GM11168 (cell line): Measurements from ENCODE around the gene NAV3.

ENCODE experiments used
- in situ Hi-C: fragments of 300-500 bp; cut with MboI; formaldehyde crosslinking; loops from one replicate; pipeline ENCODE4 v1.12.0; 2022; ENCODE audit warnings: low sequenced_read_pairs; ENCODE audit not compliant: unreplicated experiment

NAV3 gene

DNA sequence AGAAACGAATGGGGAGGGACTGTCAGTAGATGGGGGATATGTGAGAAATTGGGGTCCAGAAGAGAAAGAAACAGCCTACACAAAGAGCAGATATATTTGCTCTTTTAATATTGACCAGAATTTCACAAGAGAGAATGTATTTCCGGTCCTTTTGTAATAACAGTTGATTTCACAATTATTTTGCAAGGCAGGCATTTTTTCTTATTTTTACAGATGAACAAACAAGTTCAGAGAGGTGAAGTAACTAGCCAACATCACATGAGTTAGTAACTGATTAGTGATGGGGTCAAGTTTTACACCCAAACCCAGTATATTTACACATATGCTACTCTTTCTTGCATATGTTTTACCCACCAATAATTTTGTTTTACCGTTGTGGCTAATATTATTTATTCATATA lies 188.2 kb downstream of the NAV3 start:
- in situ Hi-C loops, result no loop called here

DNA sequence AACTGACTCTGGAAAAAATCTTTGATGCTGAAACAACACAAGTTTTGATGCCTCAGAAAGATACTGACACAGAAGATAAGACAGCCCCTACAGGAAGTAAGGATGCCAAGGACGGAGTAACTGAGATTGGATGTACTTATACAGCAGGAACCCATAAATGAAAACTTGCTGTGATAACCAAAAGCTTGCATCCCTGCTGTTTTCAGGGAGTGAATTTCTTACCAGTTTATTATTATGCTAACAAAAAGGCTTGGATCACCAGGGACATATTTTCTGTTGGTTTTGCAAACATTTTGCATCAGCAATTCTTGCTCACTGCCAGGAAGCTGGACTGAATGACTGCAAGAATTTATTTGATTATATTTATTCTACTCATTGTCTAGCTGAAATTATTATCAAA lies 197.7 kb downstream of the NAV3 start:
- in situ Hi-C loops, result no loop called here

DNA sequence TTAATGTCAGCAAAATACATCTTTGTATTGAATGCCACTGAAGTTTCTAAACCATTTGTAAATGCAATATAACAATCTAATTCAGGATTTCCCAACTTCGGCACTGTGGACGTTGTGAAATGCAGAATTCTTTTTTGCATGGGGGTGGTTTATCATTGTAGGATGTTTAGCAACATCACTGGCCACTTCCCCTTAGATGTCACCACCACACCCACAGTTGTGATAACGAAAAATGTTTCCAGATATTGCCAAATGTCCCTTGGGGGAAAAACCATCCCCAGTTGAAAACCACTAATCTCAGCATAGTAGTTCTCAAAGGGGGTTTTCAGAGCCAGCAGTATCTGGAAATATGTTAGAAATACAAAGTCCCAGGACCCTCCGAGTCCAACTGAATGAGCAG lies 203.3 kb downstream of the NAV3 start:
- in situ Hi-C loops, result no loop called here

DNA sequence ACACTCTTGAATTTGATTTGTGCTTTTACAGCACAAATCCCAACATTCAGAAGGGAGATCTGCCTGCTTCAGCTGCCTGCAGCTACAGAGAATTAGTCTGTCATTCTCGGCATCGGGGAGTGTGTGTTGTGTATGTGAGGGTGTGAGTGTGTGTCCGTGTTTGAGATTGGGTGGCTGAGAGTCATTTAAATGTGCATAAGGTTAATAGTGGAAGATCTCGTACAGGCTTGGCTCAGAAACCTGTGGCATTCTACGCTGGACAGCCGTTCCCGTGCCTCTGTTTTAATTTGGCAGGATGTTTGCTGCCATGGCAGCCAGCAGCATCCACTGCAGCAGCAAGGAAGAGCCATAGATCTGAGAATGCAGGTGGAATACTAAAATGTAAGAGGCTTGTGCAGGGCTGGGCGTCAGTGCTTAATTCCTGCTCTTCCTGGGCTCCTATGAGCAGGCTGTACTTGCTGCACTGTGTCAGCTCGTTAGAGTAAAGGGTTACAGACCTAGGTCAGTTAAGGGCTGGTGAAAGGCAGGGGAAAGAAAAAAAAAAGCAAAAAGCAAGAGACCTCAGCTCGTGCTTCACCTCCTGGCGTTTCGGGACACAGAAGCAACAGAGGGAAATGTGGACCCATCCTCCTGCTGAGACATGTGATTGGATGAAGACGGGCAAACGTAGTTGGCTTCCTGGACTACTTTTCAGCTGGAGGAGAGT lies 205.4 kb downstream of the NAV3 start:
- in situ Hi-C loops, result no loop called here

DNA sequence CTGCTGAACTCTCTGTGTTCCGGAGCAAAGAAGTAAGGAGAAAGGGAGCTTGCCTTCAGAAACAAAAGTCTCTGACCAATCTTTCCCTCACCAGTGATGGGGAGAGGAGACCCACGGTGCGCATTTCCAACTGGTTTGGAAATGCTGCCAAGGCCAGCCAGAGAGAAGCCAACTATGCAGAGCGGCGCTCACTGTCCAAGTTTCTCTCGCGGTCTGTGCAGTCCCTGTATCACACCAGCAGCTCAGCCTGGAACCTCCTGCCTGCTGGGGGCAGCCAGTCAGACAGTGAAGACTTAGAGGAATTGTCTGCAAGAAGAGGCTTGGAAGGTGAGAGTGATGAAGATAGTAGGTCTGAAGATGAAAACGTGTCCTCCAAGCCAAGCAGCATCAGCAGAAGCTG lies 206.2 kb downstream of the NAV3 start:
- in situ Hi-C loops, result no loop called here

DNA sequence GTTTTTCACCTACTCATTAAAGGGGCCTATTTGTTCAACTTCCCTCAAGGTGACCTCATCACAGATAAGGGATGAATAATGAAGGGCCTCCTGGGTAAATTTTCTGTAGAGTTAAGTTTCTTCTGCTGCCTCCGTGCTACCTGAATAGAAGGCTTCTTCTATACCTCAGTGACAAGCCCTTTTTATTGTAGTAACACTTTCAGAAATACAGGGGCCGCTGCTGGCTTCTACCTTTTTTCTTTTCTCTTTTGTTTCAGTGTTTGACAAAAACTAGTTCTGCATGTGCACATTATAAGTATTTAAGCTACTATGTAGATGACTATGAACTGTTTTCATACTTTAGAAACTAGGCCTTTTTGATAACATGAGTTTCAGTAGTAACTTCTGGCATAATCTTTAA lies 207.0 kb downstream of the NAV3 start:
- in situ Hi-C loops, result no loop called here

DNA sequence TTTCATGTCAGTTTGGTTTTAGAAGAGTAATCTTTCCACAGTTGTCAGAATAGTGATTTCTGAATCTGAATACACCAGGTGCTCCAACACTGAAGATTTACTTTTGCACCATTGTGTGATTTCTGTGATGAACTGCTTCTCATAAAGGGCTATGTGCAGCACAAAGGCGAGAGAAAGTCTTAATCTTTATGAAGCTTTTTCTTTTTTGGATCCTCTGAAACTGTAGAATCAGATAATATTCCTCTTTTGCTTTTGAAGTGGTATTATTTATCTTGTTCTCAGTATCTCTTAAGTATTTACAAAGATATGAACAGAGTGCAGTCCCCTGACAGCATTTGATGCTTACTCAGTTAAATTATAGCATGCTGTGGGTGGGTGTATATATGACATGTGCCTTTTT lies 207.8 kb downstream of the NAV3 start:
- in situ Hi-C loops, result no loop called here

DNA sequence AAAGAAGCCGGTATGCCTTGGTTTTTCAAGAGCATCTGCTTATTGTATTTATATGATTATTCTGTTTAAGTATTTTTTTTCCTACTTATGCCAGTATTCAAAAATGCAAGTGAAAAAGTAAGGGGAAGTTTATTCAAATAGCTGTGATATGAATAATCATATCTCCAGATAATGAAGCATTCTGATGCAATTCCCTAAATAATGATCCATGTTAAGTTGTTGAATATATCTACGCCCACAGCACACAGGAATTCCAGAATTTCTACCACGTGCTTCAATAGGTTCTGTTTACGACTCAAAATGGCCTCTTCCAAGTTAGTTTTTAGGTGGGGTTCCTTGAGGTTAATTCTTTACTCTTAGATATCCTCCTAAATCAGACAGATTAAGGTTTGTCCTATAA lies 208.3 kb downstream of the NAV3 start:
- in situ Hi-C loops, result no loop called here

DNA sequence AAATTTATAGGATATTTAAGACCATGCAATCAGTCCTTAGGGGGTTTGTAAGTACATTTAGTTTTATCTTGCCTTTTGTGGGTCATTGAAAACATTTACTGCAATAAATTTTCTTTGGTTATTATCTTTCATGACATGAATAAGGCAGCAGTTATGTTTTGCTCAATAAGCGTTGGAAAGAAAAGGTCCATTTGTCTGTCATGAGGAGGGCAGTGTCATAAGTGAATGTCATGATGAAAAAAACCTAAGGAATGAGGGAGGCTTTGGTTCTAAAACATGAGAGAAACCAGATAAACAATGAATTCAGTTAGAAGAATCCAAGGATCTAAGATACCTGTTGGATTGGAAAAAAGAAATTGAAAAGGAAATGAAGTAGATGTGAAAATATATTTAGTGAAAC lies 209.4 kb downstream of the NAV3 start:
- in situ Hi-C loops, result no loop called here

DNA sequence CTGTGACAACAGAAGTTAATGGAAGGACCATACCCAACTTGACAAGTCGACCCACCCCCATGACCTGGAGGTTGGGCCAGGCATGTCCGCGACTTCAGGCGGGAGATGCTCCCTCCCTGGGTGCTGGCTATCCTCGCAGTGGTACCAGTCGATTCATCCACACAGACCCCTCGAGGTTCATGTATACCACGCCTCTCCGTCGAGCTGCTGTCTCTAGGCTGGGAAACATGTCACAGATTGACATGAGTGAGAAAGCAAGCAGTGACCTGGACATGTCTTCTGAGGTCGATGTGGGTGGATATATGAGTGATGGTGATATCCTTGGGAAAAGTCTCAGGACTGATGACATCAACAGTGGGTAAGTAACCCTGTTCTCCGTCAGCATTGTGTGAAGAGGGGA lies 220.1 kb downstream of the NAV3 start:
- in situ Hi-C loops, result no loop called here

DNA sequence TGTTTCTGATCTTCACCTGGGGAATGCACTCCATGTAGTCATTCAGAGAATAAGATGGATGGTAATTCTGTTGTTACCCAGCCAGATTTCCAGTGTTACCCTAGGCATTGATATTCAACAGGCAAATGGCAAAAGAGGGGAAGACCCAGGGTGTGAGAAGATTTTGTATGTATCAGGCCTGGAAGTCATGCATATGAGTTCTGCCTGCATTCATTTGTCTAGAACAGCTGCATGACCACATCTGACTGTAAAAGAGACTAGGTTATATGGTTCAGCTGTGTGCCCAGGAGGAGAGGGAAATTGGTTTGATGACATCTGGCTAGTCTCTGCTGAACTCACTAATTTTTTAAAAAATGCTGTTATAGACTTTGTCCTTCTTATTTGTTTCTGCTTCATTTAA lies 224.9 kb downstream of the NAV3 start:
- in situ Hi-C loops, result no loop called here

DNA sequence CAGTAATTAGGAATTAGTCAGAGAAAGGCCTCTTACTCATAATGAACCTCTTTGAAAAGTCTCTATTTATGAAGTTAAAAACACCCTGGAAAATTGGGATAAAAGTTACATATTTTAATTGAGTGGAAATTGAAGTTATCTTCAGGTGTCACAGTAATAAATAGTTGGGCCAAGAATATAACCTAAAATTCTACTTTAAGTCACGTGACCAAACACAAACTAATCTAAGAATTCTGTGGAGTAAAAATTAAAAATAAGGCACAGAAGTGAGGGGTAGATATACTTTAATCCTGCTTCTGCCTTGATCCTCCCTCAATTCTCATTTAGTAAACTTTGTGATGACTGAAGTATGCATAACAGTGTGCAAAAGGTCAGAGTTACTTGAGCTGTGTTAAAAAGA lies 226.4 kb downstream of the NAV3 start:
- in situ Hi-C loops, result no loop called here

DNA sequence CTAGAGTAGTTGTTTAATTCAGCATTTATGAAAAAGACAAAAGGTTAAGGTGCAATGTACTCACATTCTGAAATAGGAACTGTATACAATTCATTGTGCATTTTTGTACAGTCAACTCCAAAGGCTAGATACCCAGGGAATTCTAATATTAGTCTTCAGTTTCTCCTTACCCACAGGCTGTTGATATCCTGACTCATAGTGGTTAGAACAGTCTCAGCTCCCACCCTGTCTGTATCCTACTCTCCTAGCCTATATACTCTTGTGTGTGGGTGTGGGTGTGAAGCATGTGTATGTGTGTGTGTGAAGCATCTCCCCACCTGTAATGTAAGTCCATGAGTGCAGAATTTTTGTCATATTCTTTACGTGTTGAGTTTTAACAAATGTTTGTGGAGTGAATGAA lies 229.5 kb downstream of the NAV3 start:
- in situ Hi-C loops, result no loop called here

DNA sequence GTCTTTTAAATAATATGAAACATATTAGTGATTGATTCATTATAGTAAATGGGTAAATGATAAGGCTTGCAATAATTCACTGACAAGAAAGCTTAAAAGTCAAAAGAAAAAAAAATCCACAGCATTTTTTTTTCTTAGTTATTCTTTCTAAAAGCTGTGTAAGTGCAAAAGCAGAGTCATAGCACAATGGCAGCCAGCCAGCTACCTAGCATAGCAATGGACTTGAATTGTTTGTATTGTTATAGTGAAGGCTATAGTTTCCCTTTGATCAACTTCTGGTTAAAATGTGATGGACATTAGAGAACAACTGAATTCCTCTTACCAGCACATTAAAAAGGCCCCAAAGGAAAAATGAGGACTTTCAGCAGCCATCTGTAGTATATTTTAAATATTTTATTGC lies 232.1 kb downstream of the NAV3 start:
- in situ Hi-C loops, result no loop called here

DNA sequence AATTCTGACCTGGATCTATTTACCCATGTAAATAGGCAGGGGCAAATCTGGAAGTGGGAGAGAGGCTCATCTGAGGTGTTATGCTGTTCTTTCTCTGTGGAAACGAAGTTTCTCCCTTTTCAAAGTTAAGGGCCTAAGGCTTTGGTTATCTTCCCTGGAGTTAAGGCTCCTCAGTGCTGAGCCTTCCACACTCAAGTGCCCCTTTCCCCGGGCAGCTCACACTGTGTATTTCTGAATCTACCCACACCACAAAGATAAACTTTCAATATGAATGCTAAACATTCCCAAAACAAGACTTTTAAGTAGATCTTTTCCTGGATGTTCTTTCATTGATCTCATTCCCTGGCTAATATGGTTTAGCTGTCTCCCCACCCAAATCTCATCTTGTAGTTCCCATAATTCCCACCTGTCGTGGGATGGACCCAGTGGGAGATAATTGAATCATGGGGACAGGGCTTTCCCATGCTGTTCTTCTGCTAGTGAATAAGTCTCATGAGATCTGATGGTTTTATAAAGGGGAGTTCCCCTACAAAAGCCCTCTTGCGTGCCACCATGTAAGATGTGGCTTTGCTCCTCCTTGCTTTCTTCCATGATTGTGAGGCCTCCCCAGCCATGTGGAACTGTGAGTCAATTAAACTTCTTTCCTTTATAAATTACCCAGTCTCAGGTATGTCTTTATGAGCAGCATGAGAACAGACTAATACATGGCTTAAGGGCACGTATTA lies 251.1 kb downstream of the NAV3 start:
- in situ Hi-C loops, result no loop called here

DNA sequence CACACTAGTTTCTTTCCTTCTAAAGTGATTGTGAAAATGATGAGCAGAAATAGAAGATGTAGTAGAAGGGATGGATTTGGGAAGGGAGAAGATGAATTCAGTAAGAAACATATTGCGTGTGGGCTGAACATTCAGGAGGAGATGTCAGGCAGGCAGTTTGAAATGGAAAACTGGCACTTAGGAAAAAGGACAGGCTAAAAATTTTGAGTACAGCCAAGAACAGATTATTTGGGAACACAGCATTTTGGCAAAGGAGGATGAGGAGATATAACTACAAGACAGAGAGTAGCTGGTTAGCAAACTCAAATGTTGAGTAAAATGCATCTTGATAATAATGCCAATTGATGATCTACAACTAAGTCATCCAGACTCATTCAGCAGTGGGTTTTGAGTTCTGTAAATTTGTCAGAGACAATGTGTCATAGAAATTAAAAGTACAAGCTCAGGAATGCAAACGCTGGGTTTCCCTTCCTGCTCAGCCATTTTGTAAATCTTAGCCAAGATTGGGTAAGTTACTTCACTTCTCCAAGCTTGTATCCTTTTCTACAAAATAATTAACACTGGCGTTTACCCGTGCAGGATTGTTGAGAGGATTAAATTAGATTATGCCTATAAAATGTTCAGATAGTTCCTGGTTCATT lies 255.0 kb downstream of the NAV3 start:
- in situ Hi-C loops, result no loop called here

DNA sequence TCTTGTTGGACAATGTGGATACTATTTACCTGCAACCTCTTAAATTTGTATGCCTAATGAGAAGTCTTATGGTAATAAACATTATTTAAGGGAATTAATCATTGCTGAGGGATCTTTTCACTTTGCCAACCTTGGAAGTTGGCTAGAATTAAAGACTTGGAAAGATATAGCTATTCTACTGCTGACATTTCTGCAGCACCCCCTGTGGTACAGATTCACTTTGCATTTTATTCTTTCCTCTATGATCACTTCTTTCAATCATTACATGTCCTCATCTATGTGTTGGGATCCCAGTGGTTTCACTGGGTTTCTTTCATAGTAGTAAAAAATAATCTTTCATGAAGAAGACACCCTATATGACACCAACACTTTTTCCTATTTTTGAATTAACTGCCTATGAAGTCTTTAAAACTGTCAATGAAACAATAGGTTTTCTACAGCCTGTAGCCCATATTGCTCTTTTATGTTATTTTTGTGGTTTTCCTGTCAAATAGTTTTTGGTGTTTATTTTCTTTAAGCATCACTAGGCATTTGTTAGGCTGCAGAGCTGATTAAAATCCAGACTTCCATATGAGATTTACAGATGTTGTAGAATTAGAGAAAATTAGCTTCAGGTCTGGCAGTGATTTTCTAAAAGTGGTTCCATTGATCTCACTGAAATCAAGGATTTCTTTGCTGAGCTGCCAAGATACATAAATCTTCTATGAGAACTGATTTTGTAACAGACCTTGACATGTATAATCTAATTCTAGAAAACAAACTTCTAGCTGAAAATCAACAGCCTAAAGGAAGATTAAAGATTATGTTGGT lies 256.1 kb downstream of the NAV3 start:
- in situ Hi-C loops, result no loop called here

DNA sequence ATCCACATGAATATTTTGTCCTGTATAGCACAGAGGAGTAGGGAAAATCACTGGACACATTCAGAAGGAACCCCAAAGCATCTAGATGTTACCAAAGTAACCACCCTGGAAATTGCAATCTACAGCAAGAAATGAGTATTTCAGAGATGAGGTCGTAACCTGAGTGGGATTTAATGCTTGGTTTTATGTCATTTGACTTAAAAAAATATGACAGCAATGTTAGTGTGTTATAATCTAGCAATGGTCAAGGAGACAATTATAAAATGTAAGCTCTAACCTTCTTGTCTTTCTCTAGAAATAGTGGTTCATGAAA lies 256.6 kb downstream of the NAV3 start:
- in situ Hi-C loops, result no loop called here

DNA sequence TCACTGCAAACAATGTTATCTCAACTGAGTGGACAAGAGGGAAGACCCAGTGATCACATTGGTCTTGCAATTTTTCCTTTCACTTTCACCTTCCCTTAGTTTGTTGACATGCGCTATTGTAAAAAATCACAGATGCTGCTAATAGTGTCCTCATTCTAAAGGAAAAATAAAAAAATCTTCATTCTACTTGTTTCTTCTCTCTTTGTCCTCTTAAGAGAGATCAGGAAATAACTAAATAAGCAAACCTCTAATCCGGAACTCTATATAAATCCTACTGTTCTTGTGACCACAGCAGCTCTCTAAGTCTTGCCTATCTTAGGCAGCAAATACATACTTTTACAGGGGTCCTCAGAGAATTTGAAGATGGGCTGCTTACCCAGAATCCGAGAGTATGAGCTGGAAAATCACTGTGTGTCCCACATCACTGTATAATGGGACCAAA lies 257.7 kb downstream of the NAV3 start:
- in situ Hi-C loops, result no loop called here

DNA sequence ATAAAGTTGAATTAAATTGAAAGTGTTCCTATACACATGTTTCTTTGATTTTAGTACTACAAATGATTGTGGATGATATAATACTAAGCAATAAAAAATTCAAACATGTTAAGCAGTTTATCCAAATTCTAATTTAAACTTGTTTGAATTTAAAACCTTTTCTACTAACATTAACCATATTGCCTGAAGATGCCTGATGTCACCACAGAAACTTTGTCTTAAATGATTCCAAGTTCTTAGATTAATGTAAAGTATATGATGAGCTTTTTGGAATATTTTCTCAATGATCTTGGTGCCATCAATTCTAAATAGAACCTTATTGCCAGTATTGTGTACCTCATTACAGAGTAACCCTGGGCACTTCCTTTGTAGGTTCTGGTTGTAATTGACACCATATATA lies 259.6 kb downstream of the NAV3 start:
- in situ Hi-C loops, result no loop called here

DNA sequence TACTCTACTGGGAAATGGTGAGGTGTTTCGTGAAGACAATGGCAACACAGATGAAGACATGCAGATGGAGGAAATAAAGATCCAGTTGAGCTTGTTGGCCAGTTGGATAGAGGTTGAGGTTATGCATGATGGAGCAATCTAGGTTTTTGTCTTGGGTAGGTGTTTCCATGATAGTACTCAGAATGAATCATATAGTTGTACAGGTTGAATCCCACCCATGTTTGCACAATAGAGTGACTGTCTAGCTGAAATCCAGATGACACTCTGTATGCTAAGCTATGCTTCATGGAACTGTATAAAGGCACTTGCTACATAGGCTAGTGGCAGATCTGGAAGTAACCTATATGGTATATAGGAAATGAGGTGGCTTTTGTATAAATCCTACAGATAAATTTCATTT lies 264.9 kb downstream of the NAV3 start:
- in situ Hi-C loops, result no loop called here
